ENCODE data around the gene ZIM2.

DNA sequence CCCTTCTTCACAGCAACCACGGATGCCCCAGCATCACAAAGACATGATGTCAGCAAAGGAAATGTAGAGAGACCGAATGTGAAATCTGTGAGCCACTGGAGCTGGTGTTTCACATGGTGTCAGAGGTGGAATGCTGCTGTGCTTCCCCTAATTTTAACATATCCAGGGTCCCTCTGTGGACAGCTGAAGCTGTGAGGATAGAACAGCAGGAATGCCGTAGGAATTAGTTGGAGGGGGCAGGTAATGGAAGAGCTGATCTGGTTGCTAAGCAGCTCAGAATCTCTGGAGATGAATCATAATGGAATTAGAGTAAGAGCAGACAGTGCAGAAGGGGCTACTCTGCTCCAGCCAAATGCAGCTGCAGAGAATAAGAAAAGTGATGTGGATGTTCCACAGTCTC, 100.0 kb downstream of the ZIM2 start:
- TF ChIP-seq, protein P1, sequence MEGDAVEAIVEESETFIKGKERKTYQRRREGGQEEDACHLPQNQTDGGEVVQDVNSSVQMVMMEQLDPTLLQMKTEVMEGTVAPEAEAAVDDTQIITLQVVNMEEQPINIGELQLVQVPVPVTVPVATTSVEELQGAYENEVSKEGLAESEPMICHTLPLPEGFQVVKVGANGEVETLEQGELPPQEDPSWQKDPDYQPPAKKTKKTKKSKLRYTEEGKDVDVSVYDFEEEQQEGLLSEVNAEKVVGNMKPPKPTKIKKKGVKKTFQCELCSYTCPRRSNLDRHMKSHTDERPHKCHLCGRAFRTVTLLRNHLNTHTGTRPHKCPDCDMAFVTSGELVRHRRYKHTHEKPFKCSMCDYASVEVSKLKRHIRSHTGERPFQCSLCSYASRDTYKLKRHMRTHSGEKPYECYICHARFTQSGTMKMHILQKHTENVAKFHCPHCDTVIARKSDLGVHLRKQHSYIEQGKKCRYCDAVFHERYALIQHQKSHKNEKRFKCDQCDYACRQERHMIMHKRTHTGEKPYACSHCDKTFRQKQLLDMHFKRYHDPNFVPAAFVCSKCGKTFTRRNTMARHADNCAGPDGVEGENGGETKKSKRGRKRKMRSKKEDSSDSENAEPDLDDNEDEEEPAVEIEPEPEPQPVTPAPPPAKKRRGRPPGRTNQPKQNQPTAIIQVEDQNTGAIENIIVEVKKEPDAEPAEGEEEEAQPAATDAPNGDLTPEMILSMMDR (IDR thresholded peaks at IDR 0.05): no peak
- TF ChIP-seq POLR2AphosphoS5 (IDR thresholded peaks at IDR 0.05): no peak
